Endothelial cell of umbilical vein (primary cell): ENCODE data around the gene ASMTL. TPM values are rescaled to one million over a fixed set of nuclear protein-coding genes. Genes with fewer than 3 reads are reported as not detected.

Source experiments
- BruUV-seq: library from RNA; stranded (reverse); fragments of 400-500 nt; replicated peaks from 2 replicates; lab custom pipeline; 2021; lab: Mats Ljungman, UMichigan
- CTCF ChIA-PET: fragments of 300-600, 350-600 bp; sonication (Branson Sonifier 250); formaldehyde crosslinking; loops from one replicate; lab custom pipeline; 2021; ENCODE audit warnings: antibody characterized with exemption, inconsistent platforms; lab: Charles Lee
- POLR2A ChIA-PET: fragments of 300-600, 350-600 bp; sonication (Branson Sonifier 250); formaldehyde crosslinking; loops from one replicate; lab custom pipeline; 2021; ENCODE audit warnings: antibody characterized with exemption, inconsistent platforms; lab: Charles Lee
- DNase-seq: peaks from one replicate; pipeline ENCODE4 v3.0.0-alpha.2; 2011; ENCODE audit warnings: low read depth, low spot score
- FAIRE-seq: peaks from 2 replicates; lab custom pipeline; 2011; peaks lifted over from hg19 to GRCh38; lab: Jason Lieb, UNC
- H2AFZ ChIP-seq: 2 replicates; pipeline ENCODE4 v1.6.0; 2012; ENCODE audit warnings: low read depth, low read length, control low read depth, inconsistent platforms
- H3K27ac ChIP-seq: 2 replicates; pipeline ENCODE4 v1.5.1; 2011; ENCODE audit warnings: low read depth, mild to moderate bottlenecking, control low read depth, low read length, moderate library complexity; ENCODE audit not compliant: insufficient read depth
- H3K27me3 ChIP-seq, 2 experiments: 2 replicates each; pipeline versions ENCODE4 v1.6.0 to v1.6.1; 2011; ENCODE audit warnings: low read length in 2 of 2, mixed read lengths in 1 of 2; ENCODE audit not compliant: control insufficient read depth in 2 of 2, insufficient read depth in 2 of 2
- H3K36me3 ChIP-seq, 2 experiments: 2 replicates in 1 of 2; 3 replicates in 1 of 2; pipeline ENCODE4 v1.5.1; 2011; ENCODE audit warnings: low read length in 2 of 2, mild to moderate bottlenecking in 1 of 2, moderate library complexity in 1 of 2; ENCODE audit not compliant: control insufficient read depth in 2 of 2, insufficient read depth in 2 of 2; ENCODE audit errors: extremely low read depth in 1 of 2
- H3K4me1 ChIP-seq: 3 replicates; pipeline ENCODE4 v1.5.1; 2011; ENCODE audit warnings: mild to moderate bottlenecking, low read length; ENCODE audit not compliant: control insufficient read depth, insufficient read depth; ENCODE audit errors: extremely low read depth
- H3K4me2 ChIP-seq: 2 replicates; pipeline ENCODE4 v1.6.1; 2011; ENCODE audit warnings: low read length, control low read depth, mixed read lengths; ENCODE audit not compliant: insufficient read depth
- H3K4me3 ChIP-seq, 3 experiments: fragments of 200-600 bp in 1 of 3; sonication (generic), shearing (Covaris generic) in 1 of 3; replicated peaks in 1 of 3; 2 replicates each; pipeline ENCODE4 v1.5.1; 2011 to 2016; ENCODE audit warnings: control low read depth in 3 of 3, low read length in 3 of 3, mild to moderate bottlenecking in 2 of 3, inconsistent platforms in 1 of 3, low read depth in 1 of 3, moderate library complexity in 1 of 3; ENCODE audit not compliant: insufficient read depth in 1 of 3
- H3K79me2 ChIP-seq: 2 replicates; pipeline ENCODE4 v1.6.0; 2012; ENCODE audit warnings: low read length, inconsistent platforms; ENCODE audit not compliant: control insufficient read depth, insufficient read depth
- H3K9ac ChIP-seq: replicated peaks from 2 replicates; pipeline ENCODE3; 2011; ENCODE audit warnings: low read length, control low read depth; ENCODE audit not compliant: insufficient read depth; ENCODE audit errors: extremely low read depth
- H3K9me1 ChIP-seq: replicated peaks from 3 replicates; pipeline ENCODE4 v1.6.0; 2011; ENCODE audit warnings: mild to moderate bottlenecking, low read length; ENCODE audit not compliant: control insufficient read depth, insufficient read depth; ENCODE audit errors: extremely low read depth
- H3K9me3 ChIP-seq: replicated peaks from 2 replicates; pipeline ENCODE4 v1.5.1; 2012; ENCODE audit warnings: low read length, inconsistent platforms; ENCODE audit not compliant: control insufficient read depth, insufficient read depth
- H4K20me1 ChIP-seq: replicated peaks from 2 replicates; pipeline ENCODE3; 2011; ENCODE audit warnings: mild to moderate bottlenecking, low read length; ENCODE audit not compliant: control insufficient read depth, insufficient read depth; ENCODE audit errors: extremely low read depth
- CTCF ChIP-seq, 2 donors: IDR thresholded peaks; 1 replicate in 1 of 2; 2 replicates in 1 of 2; pipeline ENCODE4 v1.5.1; 2011; ENCODE audit warnings: low read length in 2 of 2, mild to moderate bottlenecking in 2 of 2, moderate library complexity in 2 of 2, control low read depth in 1 of 2, inconsistent platforms in 1 of 2, low read depth in 1 of 2; ENCODE audit not compliant: insufficient read depth in 1 of 2; ENCODE audit errors: extremely low read depth in 1 of 2
- EZH2 ChIP-seq: IDR thresholded peaks from 2 replicates; pipeline ENCODE4 v1.6.1; 2012; ENCODE audit warnings: borderline replicate concordance, low read depth, mild to moderate bottlenecking, moderate library complexity, low read length, inconsistent platforms; ENCODE audit not compliant: severe bottlenecking
- FOS ChIP-seq: IDR thresholded peaks from 2 replicates; pipeline ENCODE4 v1.6.1; 2011; ENCODE audit warnings: mild to moderate bottlenecking, low read length, moderate library complexity, borderline replicate concordance; ENCODE audit not compliant: insufficient read depth
- GATA2 ChIP-seq: IDR thresholded peaks from 2 replicates; pipeline ENCODE4 v1.7.0; 2011; ENCODE audit warnings: low read depth, mild to moderate bottlenecking, moderate library complexity, mixed read lengths, low read length; ENCODE audit not compliant: insufficient read length, insufficient read depth
- JUN ChIP-seq: IDR thresholded peaks from 2 replicates; pipeline ENCODE4 v1.6.1; 2011; ENCODE audit warnings: borderline replicate concordance, low read depth; ENCODE audit not compliant: insufficient read length, insufficient read depth
- MAX ChIP-seq: IDR thresholded peaks from 2 replicates; pipeline ENCODE4 v1.6.1; 2011; ENCODE audit not compliant: insufficient read depth, insufficient read length
- MYC ChIP-seq: IDR thresholded peaks from one replicate; pipeline ENCODE4 v1.6.1; 2011; ENCODE audit warnings: mild to moderate bottlenecking, low read depth, low read length
- POLR2A ChIP-seq: IDR thresholded peaks from 2 replicates; pipeline ENCODE4 v1.6.1; 2012; ENCODE audit warnings: low read depth, mild to moderate bottlenecking, control low read depth, low read length
- POLR2AphosphoS5 ChIP-seq: IDR thresholded peaks from 2 replicates; pipeline ENCODE4 v1.6.1; 2012; ENCODE audit warnings: low read depth, mild to moderate bottlenecking, control low read depth, low read length, moderate library complexity; ENCODE audit not compliant: insufficient read depth
- dilution Hi-C: fragments of 300-500 bp; cut with MboI; formaldehyde crosslinking; loops from one replicate; pipeline ENCODE4 v1.15.0; 2019; ENCODE audit warnings: low sequenced_read_pairs; ENCODE audit not compliant: extremely low pct_ligation_motif_present
- intact Hi-C: fragments of 100-400 bp; cut with micrococcal nuclease; formaldehyde crosslinking; loops from one replicate; pipeline ENCODE4 v1.10.0; 2022
- polyA plus RNA-seq, 4 experiments: library from polyadenylated mRNA; depleted of rRNA in 3 of 4; stranded (reverse) in 3 of 4; unstranded in 1 of 4; fragments of >200 nt; gene quantifications; 2 replicates each; pipeline versions ENCODE4 v1.2.1 to v1.2.3, GENCODE V29; 2011 to 2012; ENCODE audit warnings: missing spikeins in 1 of 4
- total RNA-seq: library from RNA; stranded (reverse); gene quantifications from 2 replicates; pipeline ENCODE4 v1.2.3, GENCODE V29; 2021

The ASMTL gene
- total and polyA plus RNA-seq, 2 donors (not counting 3 experiments of a cell fraction or from before 2014, with no cell fraction given): 27.1 to 29.9 TPM

- Histone ChIP-seq H3K9me3 (no peaks in the 10 kb centered on the region), H3K79me2 (peaks cover 9% of the 10 kb centered on the region), H3K27me3 (no peaks in the 10 kb centered on the region), H3K4me1 (no peaks in the 10 kb centered on the region), H3K36me3 (no peaks in the 10 kb centered on the region), H4K20me1 (no peaks in the 10 kb centered on the region), H3K4me2 (no peak overlapping the region), H3K27ac (no peak overlapping the region), H2AFZ (no peak overlapping the region), H3K9me1 (no peaks in the 10 kb centered on the region), H3K4me3 (no peak overlapping the region), H3K9ac (no peak overlapping the region)
- dilution Hi-C loops (no loop called here), intact Hi-C loops (no loop called here)
- FAIRE-seq (no peak), DNase-seq (no peak)
- ChIA-PET CTCF (no interaction called here), POLR2A (no interaction called here)
- TF ChIP-seq MAX (no peak), GATA2 (no peak), MYC (no peak), EZH2 (no peak), CTCF (IDR thresholded peaks at IDR 0.05; ENCODE audit: extremely low read depth in 1 of 2, insufficient read depth in 1 of 2, low read depth in 1 of 2, low read length in 2 of 2) (no peak), FOS (no peak), JUN (no peak), POLR2AphosphoS5 (no peak), POLR2A (no peak)
- no TSS peak for BruUV-seq
Observed at GRCh38 chrX:1443496-1444075, 9.1 kb downstream of the ASMTL start.
